Liver (tissue), 9 donors: Measurements from ENCODE around the gene TMEM140. TPM values are rescaled to one million over a fixed set of nuclear protein-coding genes. Genes with fewer than 3 reads are reported as not detected.

ENCODE experiments used
- DNase-seq: peaks from one replicate; pipeline ENCODE4 v3.0.0-alpha.2; 2017; ENCODE audit warnings: low spot score
- H3K27ac ChIP-seq, 2 donors: one replicate each; pipeline ENCODE4 v1.7.0; 2013; ENCODE audit warnings: inconsistent platforms in 2 of 2, low read length in 2 of 2, control low read depth in 1 of 2, low read depth in 1 of 2, mild to moderate bottlenecking in 1 of 2
- H3K27me3 ChIP-seq, 4 donors: one replicate each; pipeline versions ENCODE4 v1.6.1 to v1.7.0; 2013; ENCODE audit warnings: low read length in 3 of 4, inconsistent platforms in 1 of 4, mild to moderate bottlenecking in 1 of 4, moderate library complexity in 1 of 4; ENCODE audit not compliant: control insufficient read depth in 4 of 4, insufficient read depth in 4 of 4
- H3K36me3 ChIP-seq, 4 donors: one replicate each; pipeline versions ENCODE4 v1.6.1 to v1.7.0; 2013; ENCODE audit warnings: low read length in 3 of 4, mild to moderate bottlenecking in 3 of 4, low read depth in 1 of 4, moderate library complexity in 1 of 4; ENCODE audit not compliant: control insufficient read depth in 4 of 4, insufficient read depth in 3 of 4
- H3K4me1 ChIP-seq, 4 donors: one replicate each; pipeline versions ENCODE4 v1.6.1 to v1.7.0; 2013; ENCODE audit warnings: low read length in 3 of 4, mild to moderate bottlenecking in 3 of 4, moderate library complexity in 1 of 4; ENCODE audit not compliant: control insufficient read depth in 4 of 4, insufficient read depth in 4 of 4
- H3K4me3 ChIP-seq, 3 donors: one replicate each; pipeline versions ENCODE4 v1.6.1 to v1.7.0; 2013; ENCODE audit warnings: low read length in 3 of 3, control low read depth in 1 of 3, low read depth in 1 of 3, mild to moderate bottlenecking in 1 of 3
- H3K9ac ChIP-seq, 2 donors: one replicate each; pipeline ENCODE4 v1.7.0; 2013; ENCODE audit warnings: low read length in 2 of 2, mild to moderate bottlenecking in 2 of 2, moderate library complexity in 2 of 2, control low read depth in 1 of 2, low read depth in 1 of 2
- H3K9me3 ChIP-seq, 4 donors: one replicate each; pipeline versions ENCODE4 v1.6.1 to v1.7.0; 2013; ENCODE audit warnings: low read length in 3 of 4; ENCODE audit not compliant: control insufficient read depth in 4 of 4
- CTCF ChIP-seq: fragments of 150-350 bp; IDR thresholded peaks from 2 replicates; pipeline ENCODE4 v1.5.1; 2017; ENCODE audit warnings: improper control_type of control experiment, low read depth, low read length; ENCODE audit not compliant: missing input control
- EGR1 ChIP-seq, 2 donors: IDR thresholded peaks; 2 replicates each; pipeline ENCODE4 v1.6.1; 2016 to 2018; ENCODE audit warnings: antibody characterized with exemption in 2 of 2, low read depth in 2 of 2
- FOXA2 ChIP-seq: IDR thresholded peaks from 2 replicates; pipeline ENCODE4 v1.6.1; 2016; ENCODE audit warnings: antibody characterized with exemption
- GABPA ChIP-seq, 2 donors: IDR thresholded peaks in 1 of 2; conservative IDR thresholded peaks in 1 of 2; 2 replicates each; pipeline ENCODE4 v1.6.1; 2016; ENCODE audit warnings: antibody characterized with exemption in 2 of 2, mild to moderate bottlenecking in 1 of 2, moderate library complexity in 1 of 2
- HNF4A ChIP-seq, 2 donors: conservative IDR thresholded peaks; 2 replicates each; pipeline ENCODE4 v1.6.1; 2016; ENCODE audit warnings: antibody characterized with exemption in 2 of 2, mild to moderate bottlenecking in 2 of 2
- HNF4G ChIP-seq: IDR thresholded peaks from 2 replicates; pipeline ENCODE4 v1.6.1; 2016; ENCODE audit warnings: antibody characterized with exemption
- JUND ChIP-seq, 2 donors: IDR thresholded peaks; 2 replicates each; pipeline ENCODE4 v1.6.1; 2016; ENCODE audit warnings: antibody characterized with exemption in 2 of 2
- NR2F2 ChIP-seq: IDR thresholded peaks from 2 replicates; pipeline ENCODE4 v1.6.1; 2016; ENCODE audit warnings: antibody characterized with exemption
- RAD21 ChIP-seq, 2 donors: IDR thresholded peaks; 2 replicates each; pipeline ENCODE4 v1.6.1; 2016; ENCODE audit warnings: antibody characterized with exemption in 2 of 2, mild to moderate bottlenecking in 2 of 2
- REST ChIP-seq: IDR thresholded peaks from 2 replicates; pipeline ENCODE4 v1.6.1; 2016; ENCODE audit warnings: antibody characterized with exemption, mild to moderate bottlenecking
- RXRA ChIP-seq, 2 donors: IDR thresholded peaks; 2 replicates each; pipeline ENCODE4 v1.6.1; 2017 to 2018; ENCODE audit warnings: antibody characterized with exemption in 2 of 2, mild to moderate bottlenecking in 1 of 2
- SP1 ChIP-seq: IDR thresholded peaks from 2 replicates; pipeline ENCODE4 v1.6.1; 2018; ENCODE audit warnings: antibody characterized with exemption, mild to moderate bottlenecking
- TAF1 ChIP-seq: conservative IDR thresholded peaks from 2 replicates; pipeline ENCODE4 v1.6.1; 2016; ENCODE audit warnings: antibody characterized with exemption, mild to moderate bottlenecking
- YY1 ChIP-seq: IDR thresholded peaks from 2 replicates; pipeline ENCODE4 v1.6.1; 2016; ENCODE audit warnings: antibody characterized with exemption, mild to moderate bottlenecking
- ZBTB33 ChIP-seq: IDR thresholded peaks from 2 replicates; pipeline ENCODE4 v1.6.1; 2016; ENCODE audit warnings: antibody characterized with exemption
- WGBS: extraction: QIAGEN DNeasy Blood & Tissue Kit; methylation state at CpG from one replicate; pipeline ENCODE4 v1.1.7; 2013; 5-methylcytosine and 5-hydroxymethylcytosine counted together
- polyA plus RNA-seq, 2 donors: library from polyadenylated mRNA; stranded (reverse) in 1 of 2; unstranded in 1 of 2; fragments of 200-250 nt in 1 of 2; fragments of >200 nt in 1 of 2; fragmentation: Nextera tagmentation in 1 of 2; extraction: Ambion mirVana in 1 of 2; gene quantifications; one replicate each; pipeline versions ENCODE4 v1.2.1 to v1.2.3, GENCODE V29; 2013 to 2015
- total RNA-seq, 2 donors: library from RNA; depleted of rRNA; stranded (reverse); fragments of >200 nt; gene quantifications; one replicate each; pipeline ENCODE4 v1.2.3, GENCODE V29; 2014
- TF ChIP-seq, protein P1 (sequence below): IDR thresholded peaks from 2 replicates; pipeline ENCODE4 v1.6.1; 2016; ENCODE audit warnings: antibody characterized with exemption
- TF ChIP-seq, protein P2 (sequence below): IDR thresholded peaks from 2 replicates; pipeline ENCODE4 v1.6.1; 2016; ENCODE audit warnings: antibody characterized with exemption
- donor health status: healthy.
- donor health status: healthy.
- donor health status: healthy.
- donor health status: healthy.
- donor health status: healthy.

TMEM140 gene
- total and polyA plus RNA-seq, 4 donors = 22.3 to 34.3 (median 25.9) TPM

DNA sequence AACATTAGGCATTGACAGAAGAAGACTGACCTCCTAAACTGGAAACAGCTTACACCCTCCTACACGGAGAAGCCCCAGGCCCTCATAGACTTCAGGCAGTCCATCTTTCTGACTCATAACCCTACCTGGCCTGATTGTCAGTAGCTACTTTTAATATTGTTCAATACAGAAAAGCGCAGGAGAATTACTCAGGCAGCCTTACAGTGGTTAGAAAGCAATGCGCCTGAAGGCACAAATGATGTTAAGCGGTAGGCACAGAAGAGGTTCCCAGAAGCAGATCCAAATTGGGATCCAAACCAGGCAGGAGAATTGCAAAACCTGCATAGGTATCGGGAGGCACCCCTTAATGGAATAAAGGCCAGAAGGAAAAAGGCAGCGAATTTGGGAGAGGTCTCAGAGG, 28.1 kb downstream of the TMEM140 start:
- Histone ChIP-seq H3K36me3 (peaks cover 0 to 9% (median 3%) of the 10 kb centered on the region in 4 donors), H3K9ac (no peak overlapping the region), H3K4me3 (no peak overlapping the region), H3K4me1 (peaks cover 0 to 7% (median 3%) of the 10 kb centered on the region in 4 donors), H3K27me3 (no peaks in the 10 kb centered on the region), H3K9me3 (peaks cover 0 to 1% (median under 1%) of the 10 kb centered on the region in 4 donors), H3K27ac (no peak overlapping the region)
- WGBS = 96% methylated on average over 6 of the region's 6 CpGs
- TF ChIP-seq REST = no peak
- DNase-seq = peak; percentile 14

GRCh38 chr7:135177028-135177696, 29.3 kb downstream of the TMEM140 start:
- H3K36me3 ChIP-seq = peaks cover 0 to 12% (median 5%) of the 10 kb centered on the region in 4 donors
- no peak overlapping the region for H3K27ac ChIP-seq
- H3K4me1 ChIP-seq = no peaks in the 10 kb centered on the region
- H3K4me3 ChIP-seq = no peak overlapping the region
- no peak overlapping the region for H3K9ac ChIP-seq
- peaks cover 0 to 5% (median 1%) of the 10 kb centered on the region in 4 donors for H3K9me3 ChIP-seq
- no peak for TF ChIP-seq FOXA2
- TF ChIP-seq HNF4A (conservative IDR thresholded peaks at IDR 0.05) = no peak
- TF ChIP-seq CTCF = no peak
- TF ChIP-seq TAF1 = no peak
- no peak for TF ChIP-seq GABPA (IDR thresholded peaks at IDR 0.05 in 1 of 2, conservative IDR thresholded peaks at IDR 0.05 in 1 of 2)
- TF ChIP-seq REST = no peak
- TF ChIP-seq, protein P1, sequence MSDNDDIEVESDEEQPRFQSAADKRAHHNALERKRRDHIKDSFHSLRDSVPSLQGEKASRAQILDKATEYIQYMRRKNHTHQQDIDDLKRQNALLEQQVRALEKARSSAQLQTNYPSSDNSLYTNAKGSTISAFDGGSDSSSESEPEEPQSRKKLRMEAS = no peak
- TF ChIP-seq JUND (IDR thresholded peaks at IDR 0.05) = no peak
- no peak for TF ChIP-seq EGR1 (IDR thresholded peaks at IDR 0.05; ENCODE audit: low read depth in 2 of 2)
- no peak for TF ChIP-seq NR2F2
- TF ChIP-seq HNF4G = no peak
- TF ChIP-seq RXRA (IDR thresholded peaks at IDR 0.05) = no peak
- TF ChIP-seq RAD21 (IDR thresholded peaks at IDR 0.05) = no peak
- TF ChIP-seq SP1 = no peak
- TF ChIP-seq, protein P2, sequence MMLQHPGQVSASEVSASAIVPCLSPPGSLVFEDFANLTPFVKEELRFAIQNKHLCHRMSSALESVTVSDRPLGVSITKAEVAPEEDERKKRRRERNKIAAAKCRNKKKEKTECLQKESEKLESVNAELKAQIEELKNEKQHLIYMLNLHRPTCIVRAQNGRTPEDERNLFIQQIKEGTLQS = no peak
- TF ChIP-seq YY1 = no peak
- TF ChIP-seq ZBTB33 = no peak
- no peaks in the 10 kb centered on the region for H3K27me3 ChIP-seq
- 96% methylated on average over 9 of the region's 9 CpGs for whole genome bisulfite sequencing
- DNase-seq = peak; percentile 17
